Common myeloid progenitor, CD34-positive (primary cell): ENCODE measurements around the gene PTTG2.
A peak's percentile ranks its signal among the peaks of the same experiment; 100 is the strongest.

Experiments
- CTCF ChIA-PET: fragments of 350-600 bp; sonication (Branson Sonifier 250); formaldehyde crosslinking; loops from one replicate; lab custom pipeline; 2021; ENCODE audit warnings: antibody characterized with exemption; lab: Charles Lee
- POLR2A ChIA-PET: fragments of 350-600 bp; sonication (Branson Sonifier 250); formaldehyde crosslinking; loops from one replicate; lab custom pipeline; 2021; ENCODE audit warnings: antibody characterized with exemption; lab: Charles Lee
- DNase-seq, 3 donors: peaks; one replicate each; pipeline versions ENCODE4 v3.0.0 to v3.0.0-alpha.2; 2013
- H3K27ac ChIP-seq, 2 experiments: 1 replicate in 1 of 2; 2 replicates in 1 of 2; pipeline ENCODE4 v1.7.0; 2013; ENCODE audit warnings: inconsistent platforms in 2 of 2, low read length in 2 of 2, mild to moderate bottlenecking in 2 of 2, low read depth in 1 of 2, moderate library complexity in 1 of 2; ENCODE audit not compliant: severe bottlenecking in 2 of 2, insufficient read depth in 1 of 2, poor library complexity in 1 of 2
- H3K27me3 ChIP-seq, 5 experiments: replicated peaks in 2 of 5; 1 replicate in 3 of 5; 2 replicates in 2 of 5; pipeline versions ENCODE4 v1.6.1 to v1.7.0; 2013; ENCODE audit warnings: low read length in 4 of 5, mild to moderate bottlenecking in 2 of 5, moderate library complexity in 2 of 5, inconsistent platforms in 1 of 5; ENCODE audit not compliant: insufficient read depth in 5 of 5, control insufficient read depth in 4 of 5
- H3K36me3 ChIP-seq, 4 experiments: 1 replicate in 2 of 4; 2 replicates in 2 of 4; pipeline versions ENCODE4 v1.6.1 to v1.7.0; 2013; ENCODE audit warnings: low read length in 3 of 4, control low read depth in 1 of 4, mild to moderate bottlenecking in 1 of 4; ENCODE audit not compliant: control insufficient read depth in 4 of 4, insufficient read depth in 4 of 4
- H3K4me1 ChIP-seq, 4 experiments: 1 replicate in 3 of 4; 2 replicates in 1 of 4; pipeline versions ENCODE4 v1.6.1 to v1.7.1; 2013; ENCODE audit warnings: low read length in 3 of 4, mild to moderate bottlenecking in 3 of 4, control low read depth in 1 of 4, inconsistent platforms in 1 of 4, moderate library complexity in 1 of 4; ENCODE audit not compliant: control insufficient read depth in 4 of 4, insufficient read depth in 4 of 4; ENCODE audit errors: control extremely low read depth in 1 of 4
- H3K4me3 ChIP-seq, 7 experiments: 1 replicate in 4 of 7; 2 replicates in 3 of 7; pipeline versions ENCODE4 v1.5.1 to v1.7.0; 2013; ENCODE audit warnings: mild to moderate bottlenecking in 7 of 7, low read length in 6 of 7, moderate library complexity in 6 of 7, inconsistent platforms in 2 of 7, low read depth in 2 of 7, control low read depth in 1 of 7; ENCODE audit not compliant: insufficient read depth in 4 of 7, control insufficient read depth in 1 of 7; ENCODE audit errors: extremely low read depth in 1 of 7
- H3K9me3 ChIP-seq, 5 experiments: 1 replicate in 4 of 5; 2 replicates in 1 of 5; pipeline versions ENCODE4 v1.6.1 to v1.7.1; 2013; ENCODE audit warnings: low read length in 4 of 5, mild to moderate bottlenecking in 2 of 5, inconsistent platforms in 1 of 5, low read depth in 1 of 5, moderate library complexity in 1 of 5; ENCODE audit not compliant: control insufficient read depth in 4 of 5, insufficient read depth in 2 of 5; ENCODE audit errors: control extremely low read depth in 1 of 5
- WGBS: methylation state at CpG from one replicate; pipeline ENCODE4 v1.1.5; 2013; ENCODE audit not compliant: insufficient coverage; 5-methylcytosine and 5-hydroxymethylcytosine counted together

The PTTG2 gene

GRCh38 chr4:37991623-37992410, 31.6 kb downstream of the PTTG2 start:
- H3K4me3 ChIP-seq: no peak overlapping the region
- peaks cover 0 to 6% (median 0%) of the 10 kb centered on the region in 4 experiments for H3K36me3 ChIP-seq
- ChIA-PET POLR2A (interaction anchor here (0.7 kb wide), 1 partner anchor 13 kb away, joined by 5 read pairs; no protein-coding TSS in a partner anchor), CTCF (interaction anchor here (0.6 to 2.3 kb wide), 6 partner anchors 14 to 125 kb away, joined by 3 to 10 read pairs (median 3); no protein-coding TSS in a partner anchor)
- H3K9me3 ChIP-seq: no peaks in the 10 kb centered on the region
- WGBS: 98% methylated on average over 6 of the region's 8 CpGs
- peaks cover 21 to 41% (median 34%) of the 10 kb centered on the region in 4 experiments for H3K4me1 ChIP-seq
- H3K27me3 ChIP-seq: no peaks in the 10 kb centered on the region
- DNase-seq: no peak
- no peak overlapping the region for H3K27ac ChIP-seq

GRCh38 chr4:37993806-37994205, 33.6 kb downstream of the PTTG2 start:
- WGBS: 97% methylated on average over 10 of the region's 10 CpGs

GRCh38 chr4:37994569-37994968, 34.4 kb downstream of the PTTG2 start:
- Histone ChIP-seq H3K4me1 (peaks cover 15 to 32% (median 26%) of the 10 kb centered on the region in 4 experiments), H3K27ac (no peak overlapping the region), H3K36me3 (peaks cover 0 to 4% (median 0%) of the 10 kb centered on the region in 4 experiments), H3K9me3 (no peaks in the 10 kb centered on the region), H3K4me3 (no peak overlapping the region), H3K27me3 (no peaks in the 10 kb centered on the region)
- 20% methylated on average over 1 of the region's 3 CpGs for WGBS
- DNase-seq: peak in 2 of 3 donors; percentile 20 to 58
- POLR2A ChIA-PET: no interaction called here
- CTCF ChIA-PET: interaction anchor here (1.3 to 1.8 kb wide), 2 partner anchors 13 to 26 kb away, joined by 3 read pairs; no protein-coding TSS in a partner anchor

More at GRCh38 chr4:37993806-37994205, 33.6 kb downstream of the PTTG2 start:
- Histone ChIP-seq H3K9me3 (no peaks in the 10 kb centered on the region), H3K4me3 (no peak overlapping the region), H3K4me1 (peaks cover 21 to 40% (median 32%) of the 10 kb centered on the region in 4 experiments), H3K36me3 (peaks cover 0 to 4% (median 0%) of the 10 kb centered on the region in 4 experiments), H3K27ac (no peak overlapping the region), H3K27me3 (no peaks in the 10 kb centered on the region)
- no peak for DNase-seq
- POLR2A ChIA-PET: no interaction called here
- CTCF ChIA-PET: interaction anchor here (1.3 to 2.1 kb wide), 3 partner anchors 12 to 27 kb away, joined by 3 to 8 read pairs (median 3); no protein-coding TSS in a partner anchor

GRCh38 chr4:37995299-37995821, 35.2 kb downstream of the PTTG2 start:
- ChIA-PET CTCF (interaction anchor here (1.8 kb wide), 1 partner anchor 25 kb away, joined by 3 read pairs; no protein-coding TSS in a partner anchor), POLR2A (no interaction called here)
- Histone ChIP-seq H3K27me3 (no peaks in the 10 kb centered on the region), H3K4me1 (peaks cover 8 to 25% (median 19%) of the 10 kb centered on the region in 4 experiments), H3K9me3 (no peaks in the 10 kb centered on the region), H3K27ac (no peak overlapping the region), H3K4me3 (no peak overlapping the region), H3K36me3 (peaks cover 0 to 4% (median 0%) of the 10 kb centered on the region in 4 experiments)
- WGBS: 100% methylated on average over 3 of the region's 5 CpGs
- no peak for DNase-seq

- H3K9me3 ChIP-seq: no peaks in the 10 kb centered on the region
- peaks cover 0 to 6% (median 0%) of the 10 kb centered on the region in 4 experiments for H3K36me3 ChIP-seq
- no peak overlapping the region for H3K4me3 ChIP-seq
- H3K4me1 ChIP-seq: peaks cover under 1 to 18% (median 11%) of the 10 kb centered on the region in 4 experiments
- ChIA-PET CTCF (interaction anchor here (1.8 kb wide), 1 partner anchor 18 kb away, joined by 4 read pairs; no protein-coding TSS in a partner anchor), POLR2A (no interaction called here)
- no peak for DNase-seq
- WGBS: 100% methylated on average over 1 of the region's 7 CpGs
- no peaks in the 10 kb centered on the region for H3K27me3 ChIP-seq
- H3K27ac ChIP-seq: no peak overlapping the region
Measured at GRCh38 chr4:37995981-37996775, 36.0 kb downstream of the PTTG2 start.

GRCh38 chr4:37998226-37998625, 38.0 kb downstream of the PTTG2 start:
- WGBS: 97% methylated on average over 9 of the region's 9 CpGs
- Histone ChIP-seq H3K27me3 (no peaks in the 10 kb centered on the region), H3K27ac (no peak overlapping the region), H3K36me3 (peaks cover 0 to 10% (median 0%) of the 10 kb centered on the region in 4 experiments), H3K4me1 (peaks cover 0 to 12% (median 8%) of the 10 kb centered on the region in 4 experiments), H3K9me3 (no peaks in the 10 kb centered on the region), H3K4me3 (no peak overlapping the region)
- CTCF ChIA-PET: interaction anchor here (1.4 to 1.8 kb wide), 2 partner anchors 9 to 20 kb away, joined by 3 to 4 read pairs; no protein-coding TSS in a partner anchor
- POLR2A ChIA-PET: no interaction called here
- DNase-seq: no peak
